ENCODE results near the gene HDAC7.

HDAC7 gene

GRCh38 chr12:47793015-47793681 lies 26.6 kb downstream of the HDAC7 start:
- no peak for DNase-seq (ENCODE audit: low read depth in 2 of 2)

GRCh38 chr12:47791874-47792273 lies 27.8 kb downstream of the HDAC7 start:
- DNase-seq (ENCODE audit: low read depth in 2 of 2), result no peak

DNA sequence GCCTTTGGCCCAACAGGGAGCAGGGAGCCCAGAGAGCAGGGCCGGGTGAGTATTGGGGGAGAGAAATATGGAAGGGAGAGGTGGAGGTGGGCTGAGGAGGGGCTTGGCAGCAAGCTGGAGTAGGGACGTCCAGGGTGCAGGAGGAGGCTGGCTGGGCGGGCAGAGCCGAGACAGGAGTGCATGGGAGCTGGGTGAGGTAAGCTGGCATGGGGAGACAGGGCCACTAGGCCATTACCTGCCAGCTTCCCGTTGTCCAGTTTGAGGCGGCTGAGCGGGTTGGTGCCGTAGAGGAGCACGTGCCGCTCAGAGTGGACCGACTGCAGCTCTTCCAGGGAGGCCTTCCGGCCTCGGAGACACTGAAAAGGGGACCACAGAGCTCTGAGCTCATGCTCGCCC lies 28.4 kb downstream of the HDAC7 start:
- DNase-seq (ENCODE audit: low read depth in 2 of 2), result no peak

- DNase-seq (ENCODE audit: low read depth in 2 of 2), result no peak
Measured at GRCh38 chr12:47790676-47791350, 28.9 kb downstream of the HDAC7 start.

- no peak for DNase-seq (ENCODE audit: low read depth in 2 of 2)
Measured at GRCh38 chr12:47789712-47790489, 29.8 kb downstream of the HDAC7 start.

DNA sequence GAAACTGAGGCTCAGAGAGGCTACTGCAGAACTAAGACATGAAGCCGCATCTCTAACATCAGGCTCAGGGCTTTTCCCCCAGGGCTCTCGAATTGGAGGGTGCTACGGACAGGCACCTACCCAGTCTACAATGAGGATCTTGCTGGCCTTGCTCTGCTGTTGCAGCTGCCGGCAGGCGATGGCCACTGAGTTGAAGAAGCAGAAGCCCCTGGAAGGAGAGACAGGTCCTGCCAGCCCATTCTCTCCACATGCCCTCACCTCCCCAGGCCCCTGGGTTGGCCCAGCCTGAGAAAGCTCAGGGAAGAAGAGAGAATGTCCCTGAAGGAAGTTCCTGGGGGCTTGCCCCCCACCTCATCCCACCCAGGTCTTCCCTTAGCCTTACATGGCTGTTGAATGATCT lies 30.6 kb downstream of the HDAC7 start:
- no peak for DNase-seq (ENCODE audit: low read depth in 2 of 2)

DNA sequence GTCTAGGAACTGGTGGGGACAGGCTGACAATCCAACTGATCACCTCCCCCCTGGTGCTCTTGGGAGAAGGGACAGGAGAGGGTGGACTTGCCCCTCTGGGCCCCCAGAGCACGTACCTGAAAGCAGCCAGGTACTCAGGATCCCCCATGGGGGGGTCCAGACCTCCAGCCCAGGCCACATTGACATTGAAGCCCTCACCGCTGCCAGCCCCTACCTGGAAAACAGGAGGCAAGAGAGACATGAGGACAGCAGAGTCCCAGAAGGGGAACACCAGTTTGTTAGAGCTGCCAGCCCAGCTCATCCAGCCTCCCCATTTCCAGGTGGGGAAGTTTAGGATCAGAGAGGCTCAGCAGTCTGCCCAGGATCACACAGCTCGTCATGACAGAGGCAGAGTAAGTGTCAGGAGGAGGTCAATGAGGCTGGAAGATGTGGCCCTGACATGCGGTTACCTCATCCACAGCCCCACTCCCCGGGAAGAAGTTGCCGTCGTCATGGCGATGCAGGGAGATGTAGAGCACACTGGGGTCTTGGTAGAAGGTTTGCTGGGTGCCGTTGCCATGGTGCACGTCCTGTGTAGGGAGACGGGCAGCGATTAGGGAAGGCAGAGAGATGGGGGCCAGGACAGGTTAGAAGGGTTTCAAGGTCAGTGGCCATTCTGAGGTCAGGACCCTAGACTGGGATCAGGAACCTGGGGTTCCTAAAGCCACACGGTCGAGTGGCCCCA lies 31.9 kb downstream of the HDAC7 start:
- DNase-seq (ENCODE audit: low read depth in 2 of 2), result no peak

DNA sequence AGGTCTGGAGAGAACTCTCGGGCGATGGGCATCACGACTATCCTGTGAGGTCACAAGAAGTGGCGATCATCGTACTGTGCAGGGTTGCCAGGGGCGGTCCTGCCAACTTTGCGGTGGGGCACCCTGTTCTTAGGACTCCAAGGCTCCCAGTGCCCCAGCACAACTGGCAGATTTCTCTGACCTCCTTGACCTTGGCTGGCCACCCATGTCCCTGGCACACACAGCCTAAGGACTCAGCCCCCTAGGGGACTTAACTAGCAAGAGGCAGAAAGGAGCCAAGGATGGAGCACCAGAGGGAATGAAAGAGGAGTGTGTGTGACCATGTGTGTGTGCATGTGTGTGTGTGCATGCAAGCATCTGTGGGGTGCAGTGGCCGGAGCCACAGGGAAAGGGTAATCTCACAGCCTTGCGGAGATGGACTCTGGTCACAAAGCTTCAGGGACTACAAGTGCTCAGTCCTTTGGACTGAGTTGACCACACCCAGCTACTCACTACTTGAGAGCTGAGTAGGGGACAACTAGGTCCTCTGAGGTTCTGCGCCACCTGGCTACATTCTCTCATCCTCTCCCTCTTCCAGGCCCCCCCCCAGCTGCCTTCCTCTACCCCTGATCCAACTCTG lies 32.9 kb downstream of the HDAC7 start:
- no peak for DNase-seq (ENCODE audit: low read depth in 2 of 2)

- no peak for DNase-seq (ENCODE audit: low read depth in 2 of 2)
Measured at GRCh38 chr12:47785887-47786661, 33.6 kb downstream of the HDAC7 start.

DNA sequence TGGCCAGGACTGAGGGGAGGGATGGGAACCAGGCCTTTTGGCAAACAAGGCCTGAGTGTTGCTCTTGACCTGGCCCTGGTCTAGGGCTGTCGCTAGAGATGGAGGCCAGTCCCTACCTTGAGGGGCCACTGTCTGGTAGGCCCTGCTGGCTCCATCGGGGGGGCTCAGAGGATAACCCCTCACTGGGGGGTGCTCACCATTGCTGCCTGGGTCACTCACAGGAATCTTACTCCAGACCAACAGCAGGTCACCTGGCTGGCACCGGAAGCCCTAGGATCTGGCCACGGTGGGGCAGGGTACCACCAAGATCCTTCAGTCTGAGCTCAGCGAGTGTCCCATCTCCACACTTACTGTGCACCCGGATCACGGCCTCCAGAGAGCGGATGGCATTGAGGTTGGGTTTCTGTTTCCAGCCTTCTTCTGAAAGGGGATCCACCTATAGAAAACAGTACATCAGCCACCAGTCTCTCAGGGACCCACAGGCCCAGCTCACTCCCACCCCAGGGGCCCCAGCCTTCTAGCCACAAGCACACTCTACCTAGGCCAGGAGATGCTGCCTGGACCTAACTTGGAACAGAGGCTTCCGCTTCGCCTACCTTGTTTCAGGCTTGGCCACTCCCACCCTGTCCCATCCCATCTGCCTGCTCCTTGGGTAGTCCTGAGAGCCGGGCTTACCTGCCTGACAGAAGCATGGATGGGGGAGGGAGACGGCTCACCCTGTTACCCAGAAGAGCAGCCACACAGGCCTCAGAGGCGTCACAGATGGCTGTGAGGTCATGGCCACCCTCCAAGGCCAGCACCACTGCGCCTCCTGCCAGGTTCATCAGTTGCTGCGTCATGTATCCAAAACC lies 34.4 kb downstream of the HDAC7 start:
- DNase-seq (ENCODE audit: low read depth in 2 of 2), result no peak

DNA sequence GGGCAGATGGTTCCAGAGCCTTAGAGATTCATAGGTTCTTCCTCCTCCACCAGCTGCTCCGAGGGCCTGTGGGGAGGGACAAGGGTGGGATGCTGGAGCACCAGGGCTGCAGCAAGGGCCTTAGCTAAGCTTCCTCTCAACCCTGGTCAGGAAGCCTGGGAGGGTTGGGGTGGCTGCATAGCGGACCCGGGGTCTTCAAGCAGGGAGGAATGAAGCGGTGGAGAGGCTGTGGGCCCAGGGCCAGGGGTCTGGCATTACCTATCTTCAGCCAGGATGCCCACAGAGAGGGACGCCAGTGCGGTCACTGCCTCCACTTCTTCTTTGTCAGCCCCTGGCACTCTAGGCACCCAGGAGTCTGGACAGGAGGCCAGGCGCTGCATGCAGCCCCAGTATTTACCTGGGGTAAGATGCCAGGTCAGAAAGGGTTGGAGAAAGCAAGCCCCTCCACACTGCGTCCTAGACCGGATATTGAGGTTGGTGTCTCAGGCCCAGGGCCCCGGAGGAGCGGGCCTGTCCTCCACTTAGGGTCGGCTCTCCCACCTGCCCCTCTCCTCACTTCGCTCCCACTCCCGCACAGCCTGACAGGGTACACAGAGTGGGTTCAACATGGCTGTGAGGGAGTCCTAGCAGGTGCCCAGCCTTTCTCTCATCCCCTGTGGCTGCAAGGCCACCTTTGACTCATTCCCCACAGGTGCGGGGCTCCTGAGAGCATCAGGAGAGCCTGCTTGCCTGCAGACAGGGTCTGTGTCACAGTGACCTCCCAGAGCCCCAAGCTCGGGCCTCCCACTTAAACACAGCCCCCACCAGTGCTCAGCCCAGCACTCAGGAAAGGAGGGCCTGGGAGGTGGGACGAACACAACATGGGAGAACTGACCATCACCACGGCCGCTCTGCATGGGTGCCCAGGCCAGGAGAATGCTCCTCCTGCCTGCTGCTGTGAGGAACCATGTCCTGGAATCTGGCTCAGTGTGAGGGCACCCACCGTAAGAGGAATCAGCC lies 35.6 kb downstream of the HDAC7 start:
- no peak for DNase-seq (ENCODE audit: low read depth in 2 of 2)

GRCh38 chr12:47783024-47783755 lies 36.5 kb downstream of the HDAC7 start:
- no peak for DNase-seq (ENCODE audit: low read depth in 2 of 2)

GRCh38 chr12:47782372-47782770 lies 37.3 kb downstream of the HDAC7 start:
- no peak for DNase-seq (ENCODE audit: low read depth in 2 of 2)

- DNase-seq (ENCODE audit: low read depth in 2 of 2), result no peak
Measured at GRCh38 chr12:47781479-47782371, 38.0 kb downstream of the HDAC7 start.

GRCh38 chr12:47779943-47780504 lies 39.7 kb downstream of the HDAC7 start:
- no peak for DNase-seq (ENCODE audit: low read depth in 2 of 2)

DNA sequence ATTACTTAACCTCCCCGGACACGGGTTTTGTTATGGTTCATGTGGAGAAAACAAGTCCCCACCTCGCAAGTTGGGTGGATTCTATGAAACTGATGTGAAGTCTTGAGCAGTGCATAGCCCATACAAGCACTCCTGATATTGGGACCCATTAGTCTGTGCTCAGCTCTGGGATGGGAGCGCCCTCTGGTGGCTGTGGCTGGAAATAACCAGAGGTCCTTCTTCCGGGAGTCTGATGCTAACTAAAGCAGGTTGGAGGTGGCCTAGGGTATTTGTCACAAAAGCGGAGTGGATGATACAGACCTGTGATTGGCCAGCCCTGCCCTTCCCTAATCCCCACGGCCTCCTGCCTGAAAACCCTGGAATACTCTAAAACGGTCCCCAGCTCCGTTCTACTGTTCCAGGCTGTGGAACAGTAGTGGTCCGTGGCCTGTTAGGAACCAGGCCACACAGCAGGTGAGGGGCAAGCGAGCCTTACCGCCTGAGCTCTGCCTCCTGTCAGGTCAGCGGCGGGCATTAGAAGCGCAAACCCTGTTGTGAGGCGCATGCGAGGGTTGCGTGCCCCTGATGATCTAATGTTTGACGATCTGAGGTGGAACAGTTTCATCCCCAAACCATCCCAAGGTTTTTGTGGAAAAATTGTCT lies 40.3 kb downstream of the HDAC7 start:
- DNase-seq (ENCODE audit: low read depth in 2 of 2), result peak; percentile 67 to 68
